NCI-H2107 treated with DMSO at 0.1 percent for 48 hours (cell line): ENCODE results near the gene C6orf62.
A peak's percentile ranks its signal among the peaks of the same experiment; 100 is the strongest.
"Not testable (repeated sequence)": the region's sequence is repeated elsewhere in the genome, so short reads cannot be mapped to it uniquely, and the experiment has no call there.

Source experiments
- DNase-seq: peaks from one replicate; lab custom pipeline; 2025; ENCODE audit not compliant: unreplicated experiment; lab: John Stamatoyannopoulos, UW

C6orf62 gene

GRCh38 chr6:24668997-24669361 is 50.0 kb downstream of the C6orf62 start:
- no peak for DNase-seq

GRCh38 chr6:24668066-24668996 is 50.6 kb downstream of the C6orf62 start:
- not testable (repeated sequence) for DNase-seq

GRCh38 chr6:24667378-24667803 is 51.6 kb downstream of the C6orf62 start:
- no peak for DNase-seq

- DNase-seq, result peak; percentile 59
These were observed 52.1 kb downstream of the C6orf62 start, which contains the start of the genes ACOT13 and TDP2 for GRCh38 chr6:24666641-24667377. ACOT13 (plus strand) TSS chr6:24667077; CDS start chr6:24667264, 187 bp downstream. TDP2 (minus strand) TSS chr6:24666899; CDS start chr6:24666862, 37 bp downstream.

- DNase-seq, result no peak
These were observed 52.8 kb downstream of the C6orf62 start for GRCh38 chr6:24666097-24666640.

- DNase-seq, result no peak
These were observed 54.6 kb downstream of the C6orf62 start for GRCh38 chr6:24664046-24664987.

GRCh38 chr6:24663189-24663588 is 55.8 kb downstream of the C6orf62 start:
- DNase-seq, result no peak

GRCh38 chr6:24662236-24662635 is 56.7 kb downstream of the C6orf62 start:
- DNase-seq, result no peak

- DNase-seq, result not testable (repeated sequence)
These were observed 57.2 kb downstream of the C6orf62 start for GRCh38 chr6:24661759-24662158.

GRCh38 chr6:24660105-24660504 is 58.8 kb downstream of the C6orf62 start:
- no peak for DNase-seq

- DNase-seq, result no peak
These were observed 59.4 kb downstream of the C6orf62 start for GRCh38 chr6:24659561-24659960.

- no peak for DNase-seq
These were observed 60.1 kb downstream of the C6orf62 start for GRCh38 chr6:24658573-24659560.

GRCh38 chr6:24655215-24655614 is 63.7 kb downstream of the C6orf62 start:
- DNase-seq, result no peak
